NB4 (cell line): ENCODE results near the gene RRBP1.

ENCODE experiments used
- DNase-seq: peaks from one replicate; pipeline ENCODE4 v3.0.0; 2010; ENCODE audit warnings: low read depth
- H3K4me3 ChIP-seq: one replicate; pipeline ENCODE4 v1.5.1; 2011; ENCODE audit warnings: mild to moderate bottlenecking, low read depth, low read length, moderate library complexity
- CTCF ChIP-seq: IDR thresholded peaks from one replicate; pipeline ENCODE4 v1.5.1; 2012; ENCODE audit warnings: low read depth, low read length
- MAX ChIP-seq: IDR thresholded peaks from 2 replicates; pipeline ENCODE4 v1.6.1; 2011; ENCODE audit warnings: low read depth, low read length
- MYC ChIP-seq: IDR thresholded peaks from 2 replicates; pipeline ENCODE4 v1.6.1; 2011; ENCODE audit warnings: low read depth, low read length
- POLR2A ChIP-seq: IDR thresholded peaks from 2 replicates; pipeline ENCODE4 v1.6.1; 2011; ENCODE audit warnings: mild to moderate bottlenecking; ENCODE audit not compliant: insufficient read length; ENCODE audit errors: extremely low read depth

RRBP1 gene

GRCh38 chr20:17570347-17571152 lies 111.5 kb downstream of the RRBP1 start:
- TF ChIP-seq MAX (no peak), MYC (no peak), CTCF (no peak), POLR2A (no peak)
- peak; percentile 66 for DNase-seq

GRCh38 chr20:17569616-17570346 lies 112.3 kb downstream of the RRBP1 start, which contains the start of gene DSTN:
TSS of gene DSTN (plus strand) at chr20:17570075. CDS start at chr20:17570209, 134 bp downstream.
- TF ChIP-seq MYC (no peak), MAX (peak; percentile 7; the same call in 1 of the 2 replicates), POLR2A (peak; percentile 57)
- peak; percentile 92 for DNase-seq

More at GRCh38 chr20:17570347-17571152, 111.5 kb downstream of the RRBP1 start:
- peak overlapping the region; percentile 79 for H3K4me3 ChIP-seq

GRCh38 chr20:17568972-17569521 lies 113.0 kb downstream of the RRBP1 start:
- no peak overlapping the region for H3K4me3 ChIP-seq

More at GRCh38 chr20:17569616-17570346, 112.3 kb downstream of the RRBP1 start, which contains the start of gene DSTN:
- H3K4me3 ChIP-seq, result peak within 1 kb of the TSS; percentile 79

GRCh38 chr20:17568045-17568788 lies 113.8 kb downstream of the RRBP1 start:
- H3K4me3 ChIP-seq, result no peak overlapping the region
- TF ChIP-seq CTCF (no peak), POLR2A (no peak), MAX (no peak), MYC (no peak)

More at GRCh38 chr20:17568972-17569521, 113.0 kb downstream of the RRBP1 start:
- TF ChIP-seq MAX, result no peak
- TF ChIP-seq POLR2A, result no peak
- no peak for TF ChIP-seq MYC
- no peak for TF ChIP-seq CTCF
- no peak for DNase-seq

GRCh38 chr20:17566345-17566744 lies 115.7 kb downstream of the RRBP1 start:
- no peak for TF ChIP-seq POLR2A
- no peak for TF ChIP-seq MAX
- no peak for TF ChIP-seq MYC
- TF ChIP-seq CTCF, result no peak
- no peak overlapping the region for H3K4me3 ChIP-seq
- no peak for DNase-seq

More at GRCh38 chr20:17568045-17568788, 113.8 kb downstream of the RRBP1 start:
- DNase-seq, result no peak
